ENCODE results near the gene CRIM1.

The CRIM1 gene

GRCh38 chr2:36456227-36457175, 100.9 kb downstream of the CRIM1 start:
- no peak for DNase-seq

GRCh38 chr2:36458106-36458505, 102.5 kb downstream of the CRIM1 start:
- no peak for DNase-seq

- DNase-seq, result no peak
Measured at GRCh38 chr2:36459725-36460137, 104.2 kb downstream of the CRIM1 start.

GRCh38 chr2:36461039-36461681, 105.6 kb downstream of the CRIM1 start:
- no peak for DNase-seq

GRCh38 chr2:36462311-36462935, 106.8 kb downstream of the CRIM1 start:
- DNase-seq, result no peak

- no peak for DNase-seq
Measured at GRCh38 chr2:36463365-36463764, 107.8 kb downstream of the CRIM1 start.

- no peak for DNase-seq
Measured at GRCh38 chr2:36464006-36464721, 108.6 kb downstream of the CRIM1 start.

GRCh38 chr2:36466135-36466534, 110.6 kb downstream of the CRIM1 start:
- no peak for DNase-seq

GRCh38 chr2:36468463-36469105, 113.0 kb downstream of the CRIM1 start:
- DNase-seq, result no peak

GRCh38 chr2:36469106-36469477, 113.5 kb downstream of the CRIM1 start:
- DNase-seq, result no peak

- DNase-seq, result no peak
Measured at GRCh38 chr2:36469710-36470109, 114.1 kb downstream of the CRIM1 start.

- DNase-seq, result no peak
Measured at GRCh38 chr2:36473230-36473629, 117.7 kb downstream of the CRIM1 start.

- DNase-seq, result no peak
Measured at GRCh38 chr2:36476411-36476810, 120.8 kb downstream of the CRIM1 start.

GRCh38 chr2:36477315-36477714, 121.7 kb downstream of the CRIM1 start:
- DNase-seq, result no peak

- DNase-seq, result no peak
Measured at GRCh38 chr2:36477746-36478145, 122.2 kb downstream of the CRIM1 start.

GRCh38 chr2:36478332-36478738, 122.8 kb downstream of the CRIM1 start:
- DNase-seq, result no peak

GRCh38 chr2:36478999-36479398, 123.4 kb downstream of the CRIM1 start:
- DNase-seq, result no peak

- no peak for DNase-seq
Measured at GRCh38 chr2:36479406-36479805, 123.8 kb downstream of the CRIM1 start.

- no peak for DNase-seq
Measured at GRCh38 chr2:36480028-36480427, 124.5 kb downstream of the CRIM1 start.

GRCh38 chr2:36480636-36481035, 125.1 kb downstream of the CRIM1 start:
- DNase-seq, result no peak

- no peak for DNase-seq
Measured at GRCh38 chr2:36481709-36482108, 126.1 kb downstream of the CRIM1 start.

- no peak for DNase-seq
Measured at GRCh38 chr2:36482576-36483214, 127.1 kb downstream of the CRIM1 start.
